ENCODE results near the gene TMEM179.

TMEM179 gene

DNA sequence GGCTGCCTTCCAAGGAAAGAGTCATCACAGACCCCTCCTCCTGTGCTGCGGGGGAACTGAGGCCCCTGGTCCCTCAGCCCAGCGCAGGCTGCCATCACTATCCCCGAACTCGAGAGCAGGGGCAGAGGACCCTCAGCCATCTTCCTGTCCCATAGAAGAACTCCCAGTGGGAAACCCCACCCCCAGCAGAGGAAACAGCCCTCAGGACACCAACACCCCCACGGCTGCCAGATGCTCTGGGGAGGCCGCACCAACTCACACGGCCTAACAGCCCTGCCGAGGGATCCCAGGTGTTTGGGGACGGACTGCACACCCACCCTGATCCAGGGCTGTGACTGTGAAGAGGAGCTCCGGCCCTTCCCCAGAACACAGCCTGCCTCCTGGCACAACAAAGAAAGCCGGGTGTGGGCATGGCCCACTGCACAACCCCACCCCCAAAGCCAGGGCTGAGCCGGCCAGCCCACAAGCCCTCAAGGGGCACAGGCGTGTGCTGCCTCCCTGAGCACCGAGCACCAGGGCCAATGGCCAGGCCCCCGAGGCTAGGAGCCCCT is 41.3 kb downstream of the TMEM179 start:
- DNase-seq (ENCODE audit: low spot score): no peak
- H3K4me3 ChIP-seq: no peak overlapping the region
- TF ChIP-seq, protein P1, sequence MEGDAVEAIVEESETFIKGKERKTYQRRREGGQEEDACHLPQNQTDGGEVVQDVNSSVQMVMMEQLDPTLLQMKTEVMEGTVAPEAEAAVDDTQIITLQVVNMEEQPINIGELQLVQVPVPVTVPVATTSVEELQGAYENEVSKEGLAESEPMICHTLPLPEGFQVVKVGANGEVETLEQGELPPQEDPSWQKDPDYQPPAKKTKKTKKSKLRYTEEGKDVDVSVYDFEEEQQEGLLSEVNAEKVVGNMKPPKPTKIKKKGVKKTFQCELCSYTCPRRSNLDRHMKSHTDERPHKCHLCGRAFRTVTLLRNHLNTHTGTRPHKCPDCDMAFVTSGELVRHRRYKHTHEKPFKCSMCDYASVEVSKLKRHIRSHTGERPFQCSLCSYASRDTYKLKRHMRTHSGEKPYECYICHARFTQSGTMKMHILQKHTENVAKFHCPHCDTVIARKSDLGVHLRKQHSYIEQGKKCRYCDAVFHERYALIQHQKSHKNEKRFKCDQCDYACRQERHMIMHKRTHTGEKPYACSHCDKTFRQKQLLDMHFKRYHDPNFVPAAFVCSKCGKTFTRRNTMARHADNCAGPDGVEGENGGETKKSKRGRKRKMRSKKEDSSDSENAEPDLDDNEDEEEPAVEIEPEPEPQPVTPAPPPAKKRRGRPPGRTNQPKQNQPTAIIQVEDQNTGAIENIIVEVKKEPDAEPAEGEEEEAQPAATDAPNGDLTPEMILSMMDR (IDR thresholded peaks at IDR 0.05): no peak
- H3K27ac ChIP-seq: no peak overlapping the region

DNA sequence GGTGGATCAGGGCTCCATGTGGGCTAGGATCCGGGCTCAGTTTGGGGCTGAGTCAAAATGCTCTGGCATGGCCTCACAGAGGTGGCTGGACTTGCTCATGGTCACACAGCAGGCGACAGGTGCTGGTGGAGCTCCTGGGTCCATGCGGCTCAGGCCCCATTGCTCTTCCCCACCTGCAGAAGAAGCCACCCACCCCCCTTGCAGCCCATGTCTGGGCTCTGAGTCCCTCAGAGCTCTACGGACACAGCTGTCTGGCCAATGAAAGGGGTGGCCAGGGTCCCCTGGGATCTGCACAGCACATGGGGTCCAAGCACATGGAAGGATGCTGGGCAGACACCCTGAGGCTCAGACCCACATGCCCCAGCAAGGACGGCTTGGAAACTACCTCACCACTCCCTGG is 42.0 kb downstream of the TMEM179 start:
- DNase-seq (ENCODE audit: low spot score): no peak
- H3K4me3 ChIP-seq: no peak overlapping the region
- TF ChIP-seq, protein P1 (IDR thresholded peaks at IDR 0.05): no peak
- H3K27ac ChIP-seq: no peak overlapping the region

DNA sequence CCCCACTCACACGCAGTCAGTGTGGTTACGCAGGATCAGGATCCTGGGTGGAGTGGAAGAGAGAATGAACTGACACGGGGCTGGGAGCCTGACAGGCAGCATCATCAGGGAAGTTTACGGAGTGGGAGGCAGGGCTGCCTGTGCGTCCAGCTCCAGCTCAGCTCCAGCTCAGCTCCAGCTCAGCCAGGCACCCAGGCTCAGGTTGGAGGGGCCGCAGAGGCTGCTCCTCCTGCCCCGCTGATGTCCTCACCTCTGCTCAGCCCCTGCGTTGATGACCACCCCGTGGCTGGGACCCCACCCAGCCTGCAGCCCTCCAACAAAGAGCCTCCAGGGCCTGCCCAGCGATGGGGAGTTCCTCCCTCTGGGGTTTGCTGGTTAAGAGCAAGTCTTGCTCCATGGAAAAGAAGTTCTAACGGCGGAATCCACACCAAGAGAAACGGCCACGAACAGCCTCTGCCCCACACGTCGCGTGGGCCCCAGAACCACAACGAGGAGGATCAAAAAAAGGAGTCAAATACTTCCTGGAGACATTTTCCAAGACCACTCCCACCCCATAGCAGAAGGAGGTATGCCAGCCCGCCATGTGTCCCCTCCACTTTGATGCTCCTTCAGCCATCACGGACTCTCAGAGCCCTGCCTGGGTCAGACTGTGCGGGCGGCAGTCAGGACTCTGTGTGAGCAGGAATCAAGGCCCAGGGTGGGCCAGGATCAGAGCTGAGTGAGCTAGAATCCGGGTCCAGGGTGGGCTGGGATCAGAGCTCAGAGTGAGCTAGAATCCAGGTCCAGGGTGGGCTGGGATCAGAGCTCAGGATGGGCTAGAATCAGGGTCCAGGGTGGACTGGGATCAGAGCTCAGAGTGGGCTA is 42.7 kb downstream of the TMEM179 start:
- Histone ChIP-seq H3K4me3 (no peak overlapping the region), H3K27ac (no peak overlapping the region)
- TF ChIP-seq, protein P1 (IDR thresholded peaks at IDR 0.05): no peak
- DNase-seq (ENCODE audit: low spot score): no peak

DNA sequence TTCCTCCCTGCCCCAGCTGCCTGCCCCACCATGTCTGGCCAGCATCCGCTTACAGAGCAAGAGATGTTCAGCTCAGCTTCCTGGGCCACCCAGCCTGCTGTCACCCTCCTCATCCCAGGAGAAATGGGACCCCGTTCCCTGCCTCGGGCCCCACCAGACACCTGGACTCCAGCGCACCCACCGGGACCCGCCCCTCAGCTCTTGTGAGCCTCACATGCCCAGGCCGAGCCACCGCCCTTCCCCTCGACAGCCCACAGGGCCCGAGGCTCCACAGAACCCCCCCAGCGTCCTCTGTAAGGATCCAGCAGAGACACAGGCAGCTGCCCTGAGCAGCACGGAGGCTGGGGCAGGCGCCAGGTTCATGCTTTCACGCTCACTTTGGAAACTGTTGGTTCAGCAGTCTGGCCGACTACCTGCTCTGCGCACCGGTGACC is 43.4 kb downstream of the TMEM179 start:
- TF ChIP-seq, protein P1 (IDR thresholded peaks at IDR 0.05): no peak
- DNase-seq (ENCODE audit: low spot score): no peak
- H3K4me3 ChIP-seq: no peak overlapping the region
- no peak overlapping the region for H3K27ac ChIP-seq

DNA sequence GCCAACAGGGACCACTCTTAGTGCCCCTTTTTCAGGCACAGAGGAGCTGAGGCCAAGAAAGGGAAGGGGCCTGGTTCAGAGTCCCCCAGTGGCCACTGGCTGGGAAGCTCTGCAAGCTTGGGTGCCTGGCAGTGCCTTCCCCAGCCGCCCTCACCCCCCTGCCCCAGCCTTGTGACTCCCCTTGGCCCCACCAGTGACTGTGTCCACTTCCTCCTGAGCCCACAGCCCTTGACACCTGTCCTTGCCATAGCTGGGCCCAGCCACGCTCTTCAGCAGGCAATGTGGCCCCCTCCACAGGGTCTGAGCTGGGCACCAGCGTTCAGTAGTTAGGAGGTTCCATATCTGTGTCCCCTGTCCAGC is 44.0 kb downstream of the TMEM179 start:
- Histone ChIP-seq H3K27ac (no peak overlapping the region), H3K4me3 (no peak overlapping the region)
- no peak for DNase-seq (ENCODE audit: low spot score)
- TF ChIP-seq, protein P1 (IDR thresholded peaks at IDR 0.05): no peak

DNA sequence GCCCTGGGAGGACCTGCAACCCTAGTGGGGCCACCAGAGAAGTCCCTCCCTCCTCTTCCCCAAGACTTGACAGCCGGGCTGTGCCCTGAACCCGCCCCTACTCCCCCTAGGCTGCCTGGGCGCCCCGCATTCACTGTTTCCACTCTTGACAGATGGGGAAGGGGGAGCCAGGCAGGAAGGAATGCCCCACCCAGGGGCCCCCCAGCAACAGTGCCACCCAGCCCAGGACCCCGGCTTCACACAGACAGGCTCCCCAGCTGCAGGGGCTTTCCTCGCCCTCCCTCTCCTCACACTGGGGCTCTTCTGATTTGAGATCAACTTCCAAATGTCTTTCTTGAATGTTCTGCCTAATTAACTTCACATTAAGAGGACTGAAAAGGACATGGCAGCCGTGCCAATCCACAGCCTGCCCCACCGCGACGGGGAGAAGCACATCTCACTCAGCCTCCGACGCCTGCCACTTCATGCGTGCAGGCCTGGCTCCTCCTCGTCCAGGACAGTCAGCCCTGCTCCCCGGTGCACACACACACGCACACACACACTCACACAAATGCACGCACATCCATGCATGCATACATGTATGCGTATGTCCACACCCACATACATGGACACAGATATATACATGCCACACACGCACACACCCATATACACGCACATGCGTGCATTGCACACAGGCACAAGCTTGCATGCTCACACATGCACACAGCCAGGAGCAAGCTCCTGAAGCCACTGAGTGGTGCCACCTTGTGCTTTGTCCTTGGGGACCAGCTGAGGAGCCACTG is 44.6 kb downstream of the TMEM179 start:
- Histone ChIP-seq H3K4me3 (no peak overlapping the region), H3K27ac (no peak overlapping the region)
- DNase-seq (ENCODE audit: low spot score): no peak
- TF ChIP-seq, protein P1 (IDR thresholded peaks at IDR 0.05): no peak

Data from coronary artery (tissue), 2 donors.